IMR-90 (cell line): Measurements from ENCODE around the gene LPAR1. TPM values are rescaled to one million over a fixed set of nuclear protein-coding genes. Genes with fewer than 3 reads are reported as not detected.

Source experiments
- ATAC-seq: fragments of 200-7000 bp; cut with Tn5 transposase; 2 replicates; pipeline ENCODE4 v1.9.1; 2020; ENCODE audit warnings: low read depth, mild to moderate bottlenecking, moderate library complexity
- BruUV-seq: library from RNA; stranded (reverse); fragments of 400-500 nt; replicated peaks from 2 replicates; lab custom pipeline; 2021; lab: Mats Ljungman, UMichigan
- CTCF ChIA-PET: fragments of 300-600 bp; formaldehyde crosslinking; extraction: SDS; loops from one replicate; lab custom pipeline; 2021; ENCODE audit warnings: antibody characterized with exemption; lab: Yijun Ruan, JAX
- POLR2A ChIA-PET: fragments of 300-600 bp; sonication (Branson Sonifier 250); formaldehyde crosslinking; loops from one replicate; lab custom pipeline; 2022; ENCODE audit warnings: antibody characterized with exemption; ENCODE audit not compliant: unreplicated experiment; lab: Charles Lee
- DNase-seq: peaks from one replicate; pipeline ENCODE4 v3.0.0; 2013
- H2AFZ ChIP-seq: replicated peaks from 2 replicates; pipeline ENCODE3; 2013; ENCODE audit warnings: low read length, mild to moderate bottlenecking; ENCODE audit not compliant: poor library complexity
- H2AK5ac ChIP-seq: 2 replicates; pipeline ENCODE4 v1.6.1; 2013; ENCODE audit warnings: low read depth, low read length, inconsistent platforms
- H2AK9ac ChIP-seq: replicated peaks from 2 replicates; pipeline ENCODE3; 2013; ENCODE audit warnings: mild to moderate bottlenecking, low read depth, low read length, moderate library complexity; ENCODE audit not compliant: poor library complexity
- H2BK120ac ChIP-seq: 2 replicates; pipeline ENCODE4 v1.6.1; 2013; ENCODE audit warnings: low read depth, low read length, inconsistent platforms
- H2BK15ac ChIP-seq: 3 replicates; pipeline ENCODE4 v1.6.1; 2013; ENCODE audit warnings: low read depth, low read length, inconsistent platforms
- H2BK20ac ChIP-seq: 2 replicates; pipeline ENCODE4 v1.6.1; 2013; ENCODE audit warnings: low read depth, mild to moderate bottlenecking, inconsistent platforms, low read length, moderate library complexity
- H2BK5ac ChIP-seq: 2 replicates; pipeline ENCODE4 v1.6.1; 2013; ENCODE audit warnings: mild to moderate bottlenecking, low read depth, low read length, inconsistent platforms; ENCODE audit not compliant: poor library complexity, severe bottlenecking
- H3K14ac ChIP-seq: replicated peaks from 2 replicates; pipeline ENCODE4 v1.6.1; 2013; ENCODE audit warnings: low read depth, low read length, inconsistent platforms
- H3K18ac ChIP-seq: 2 replicates; pipeline ENCODE4 v1.6.1; 2013; ENCODE audit warnings: low read depth, low read length, control low read depth
- H3K23ac ChIP-seq: 2 replicates; pipeline ENCODE4 v1.6.1; 2013; ENCODE audit warnings: low read depth, low read length, inconsistent platforms
- H3K27ac ChIP-seq: 2 replicates; pipeline ENCODE4 v1.5.1; 2013; ENCODE audit warnings: mild to moderate bottlenecking, control low read depth, low read length; ENCODE audit not compliant: insufficient read depth
- H3K27me3 ChIP-seq: 2 replicates; pipeline ENCODE4 v1.6.1; 2013; ENCODE audit warnings: low read length; ENCODE audit not compliant: control insufficient read depth, insufficient read depth
- H3K36me3 ChIP-seq: 2 replicates; pipeline ENCODE4 v1.6.1; 2013; ENCODE audit warnings: low read length, mixed read lengths; ENCODE audit not compliant: control insufficient read depth, insufficient read depth
- H3K4ac ChIP-seq: 2 replicates; pipeline ENCODE4 v1.6.1; 2013; ENCODE audit warnings: low read depth, low read length, inconsistent platforms
- H3K4me1 ChIP-seq: 2 replicates; pipeline ENCODE4 v1.6.1; 2013; ENCODE audit warnings: low read length, mixed read lengths; ENCODE audit not compliant: control insufficient read depth, insufficient read depth
- H3K4me2 ChIP-seq: 2 replicates; pipeline ENCODE4 v1.6.1; 2013; ENCODE audit warnings: low read depth, mild to moderate bottlenecking, control low read depth, low read length, moderate library complexity
- H3K4me3 ChIP-seq: 2 replicates; pipeline ENCODE4 v1.5.1; 2013; ENCODE audit warnings: low read depth, mild to moderate bottlenecking, control low read depth, low read length, moderate library complexity; ENCODE audit not compliant: insufficient read depth
- H3K56ac ChIP-seq: 2 replicates; pipeline ENCODE4 v1.6.1; 2013; ENCODE audit warnings: low read length, inconsistent platforms; ENCODE audit not compliant: insufficient read depth; ENCODE audit errors: extremely low read depth
- H3K79me1 ChIP-seq, 2 experiments: 2 replicates each; pipeline ENCODE4 v1.6.1; 2013; ENCODE audit warnings: low read length in 2 of 2, inconsistent platforms in 1 of 2, low read depth in 1 of 2
- H3K9ac ChIP-seq: 2 replicates; pipeline ENCODE4 v1.6.1; 2013; ENCODE audit warnings: low read depth, low read length, control low read depth
- H3K9me1 ChIP-seq: 2 replicates; pipeline ENCODE4 v1.6.1; 2013; ENCODE audit warnings: low read length, inconsistent platforms; ENCODE audit not compliant: insufficient read depth
- H3K9me3 ChIP-seq: 2 replicates; pipeline ENCODE4 v1.6.1; 2013; ENCODE audit warnings: low read length; ENCODE audit not compliant: control insufficient read depth, insufficient read depth
- H4K20me1 ChIP-seq: 2 replicates; pipeline ENCODE4 v1.6.1; 2013; ENCODE audit warnings: low read length, inconsistent platforms; ENCODE audit not compliant: insufficient read depth
- H4K5ac ChIP-seq: 2 replicates; pipeline ENCODE4 v1.6.1; 2013; ENCODE audit warnings: mild to moderate bottlenecking, low read depth, low read length, control low read depth
- H4K8ac ChIP-seq, 2 experiments: 2 replicates each; pipeline ENCODE4 v1.6.1; 2013; ENCODE audit warnings: low read depth in 2 of 2, low read length in 2 of 2, control low read depth in 1 of 2, inconsistent platforms in 1 of 2
- H4K91ac ChIP-seq: 2 replicates; pipeline ENCODE4 v1.6.1; 2013; ENCODE audit warnings: low read depth, low read length, inconsistent platforms; ENCODE audit not compliant: insufficient read depth
- FOS ChIP-seq: fragments of 150-350 bp; IDR thresholded peaks from 2 replicates; pipeline ENCODE4 v1.6.1; 2016; ENCODE audit warnings: low read depth, low read length
- WGBS, 2 experiments: methylation state at CpG; one replicate each; pipeline versions ENCODE4 v1.1.5 to v1.1.7; 2013; ENCODE audit warnings: missing lambda C conversion rate in 2 of 2; ENCODE audit not compliant: insufficient read length in 1 of 2; ENCODE audit errors: extremely low coverage in 2 of 2; 5-methylcytosine and 5-hydroxymethylcytosine counted together
- dilution Hi-C: fragments of 300-500 bp; cut with HindIII; formaldehyde crosslinking; loops from one replicate; pipeline ENCODE4 v1.14.3; 2018; ENCODE audit warnings: low sequenced_read_pairs; ENCODE audit not compliant: unreplicated experiment
- in situ Hi-C: fragments of 300-500 bp; cut with MboI; formaldehyde crosslinking; loops from 3 replicates; pipeline ENCODE4 v1.14.3; 2019; ENCODE audit warnings: low sequenced_read_pairs, inconsistent platforms, mixed read lengths
- intact Hi-C: fragments of 100-400 bp; cut with micrococcal nuclease; formaldehyde crosslinking; loops from 2 replicates; pipeline ENCODE4 v1.10.0; 2022
- polyA plus RNA-seq, 3 experiments: library from polyadenylated mRNA; depleted of rRNA; stranded (reverse); fragments of >200 nt; gene quantifications; 2 replicates each; pipeline ENCODE4 v1.2.3, GENCODE V29; 2012; ENCODE audit warnings: low replicate concordance in 1 of 3
- total RNA-seq: library from RNA; depleted of rRNA; stranded (reverse); fragments of >200 nt; gene quantifications from 2 replicates; pipeline ENCODE4 v1.2.3, GENCODE V29; 2012
- TF ChIP-seq, protein P1 (sequence below): fragments of 150-350 bp; IDR thresholded peaks from 2 replicates; pipeline ENCODE4 v1.6.1; 2016; ENCODE audit warnings: low read depth, mild to moderate bottlenecking, low read length, moderate library complexity, borderline replicate concordance

LPAR1 gene
- total and polyA plus RNA-seq, 2 of the 4 experiments (the other 2 are of a cell fraction): 171 to 315 TPM

- TF ChIP-seq, protein P1, sequence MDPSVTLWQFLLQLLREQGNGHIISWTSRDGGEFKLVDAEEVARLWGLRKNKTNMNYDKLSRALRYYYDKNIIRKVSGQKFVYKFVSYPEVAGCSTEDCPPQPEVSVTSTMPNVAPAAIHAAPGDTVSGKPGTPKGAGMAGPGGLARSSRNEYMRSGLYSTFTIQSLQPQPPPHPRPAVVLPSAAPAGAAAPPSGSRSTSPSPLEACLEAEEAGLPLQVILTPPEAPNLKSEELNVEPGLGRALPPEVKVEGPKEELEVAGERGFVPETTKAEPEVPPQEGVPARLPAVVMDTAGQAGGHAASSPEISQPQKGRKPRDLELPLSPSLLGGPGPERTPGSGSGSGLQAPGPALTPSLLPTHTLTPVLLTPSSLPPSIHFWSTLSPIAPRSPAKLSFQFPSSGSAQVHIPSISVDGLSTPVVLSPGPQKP: no peak
- no peak for TF ChIP-seq FOS
Measured at GRCh38 chr9:110949081-110949480, 89.2 kb downstream of the LPAR1 start (continued).

DNA sequence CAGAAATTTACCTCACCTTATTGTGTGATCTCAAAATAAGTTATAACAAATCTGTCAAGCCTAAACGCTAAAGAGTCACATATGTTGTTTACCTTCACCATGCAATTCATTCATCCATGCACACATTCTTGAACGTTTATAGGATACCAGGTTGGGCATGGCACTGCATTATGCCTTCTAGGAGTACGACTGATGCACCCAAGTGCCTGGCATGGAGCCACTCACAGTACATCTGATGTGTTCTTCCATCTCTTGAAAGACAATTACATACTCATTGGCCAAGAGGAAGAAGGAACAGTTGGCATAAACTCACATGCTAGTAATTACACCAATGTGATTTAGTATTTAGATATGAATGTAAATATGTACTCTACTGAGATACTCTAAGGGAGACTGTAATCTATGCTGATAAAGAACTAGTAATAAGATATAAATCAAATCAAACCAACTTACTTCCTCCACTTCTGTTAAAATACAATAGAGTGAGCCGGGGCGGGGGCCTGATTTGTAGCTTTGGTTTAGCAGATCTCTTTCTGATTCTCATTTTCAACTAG, 90.7 kb downstream of the LPAR1 start:
- peak overlapping the region; percentile 53 for H3K14ac ChIP-seq
- no peaks in the 10 kb centered on the region for H3K9me3 ChIP-seq
- ATAC-seq (no peak), DNase-seq (no peak)
- no peak overlapping the region for H3K56ac ChIP-seq
- H2AK5ac ChIP-seq: peak overlapping the region; percentile 77; the same call in 1 of the 2 replicates
- peaks cover 15% of the 10 kb centered on the region for H3K9me1 ChIP-seq
- dilution Hi-C loops (no loop called here), intact Hi-C loops (no loop called here), in situ Hi-C loops (no loop called here)
- peak overlapping the region; percentile 38 for H2BK5ac ChIP-seq
- H3K4me3 ChIP-seq: no peak overlapping the region
- H3K9ac ChIP-seq: no peak overlapping the region
- CTCF ChIA-PET: no interaction called here
- H3K4me2 ChIP-seq: no peak overlapping the region
- peak overlapping the region; percentile 65; the same call in 1 of the 3 replicates for H2BK15ac ChIP-seq
- no peak overlapping the region for H2BK20ac ChIP-seq
- no peak overlapping the region for H2AFZ ChIP-seq
- H3K23ac ChIP-seq: peak overlapping the region; percentile 84
- peak overlapping the region; percentile 57; the same call in 1 of the 2 replicates for H3K27ac ChIP-seq
- no peaks in the 10 kb centered on the region for H3K27me3 ChIP-seq
- no peak for TF ChIP-seq FOS
- WGBS, 2 experiments: no CpG with 5 or more reads among the region's 5 CpGs
- H4K20me1 ChIP-seq: peaks cover 37% of the 10 kb centered on the region
- H4K91ac ChIP-seq: peak overlapping the region; percentile 11; the same call in 1 of the 2 replicates
- no peak overlapping the region for H4K5ac ChIP-seq
- peak overlapping the region in 1 of 2 experiments; percentile 61; a peak in 1 of 4 replicates for H4K8ac ChIP-seq
- peak overlapping the region; percentile 42; the same call in 1 of the 2 replicates for H2BK120ac ChIP-seq
- peak overlapping the region; percentile 67 for H3K4ac ChIP-seq
- no peak overlapping the region for H2AK9ac ChIP-seq
- H3K4me1 ChIP-seq: peaks cover 17% of the 10 kb centered on the region
- peaks cover 13% of the 10 kb centered on the region for H3K36me3 ChIP-seq
- H3K18ac ChIP-seq: peak overlapping the region; percentile 2; the same call in 1 of the 2 replicates
- POLR2A ChIA-PET: no interaction called here
- BruUV-seq: no TSS peak
- peaks cover 32 to 46% of the 10 kb centered on the region in 2 experiments for H3K79me1 ChIP-seq
